GM18498 (cell line): ENCODE measurements around the gene SWT1.
A peak's percentile ranks its signal among the peaks of the same experiment; 100 is the strongest.
"Not testable (repeated sequence)": the region's sequence is repeated elsewhere in the genome, so short reads cannot be mapped to it uniquely, and the experiment has no call there.

Experiments used
- ATAC-seq: cut with Tn5 transposase; IDR thresholded peaks from one replicate; pipeline ENCODE4 v1.9.1; 2021; ENCODE audit warnings: mild to moderate bottlenecking, moderate library complexity; ENCODE audit not compliant: unreplicated experiment

The SWT1 gene

DNA sequence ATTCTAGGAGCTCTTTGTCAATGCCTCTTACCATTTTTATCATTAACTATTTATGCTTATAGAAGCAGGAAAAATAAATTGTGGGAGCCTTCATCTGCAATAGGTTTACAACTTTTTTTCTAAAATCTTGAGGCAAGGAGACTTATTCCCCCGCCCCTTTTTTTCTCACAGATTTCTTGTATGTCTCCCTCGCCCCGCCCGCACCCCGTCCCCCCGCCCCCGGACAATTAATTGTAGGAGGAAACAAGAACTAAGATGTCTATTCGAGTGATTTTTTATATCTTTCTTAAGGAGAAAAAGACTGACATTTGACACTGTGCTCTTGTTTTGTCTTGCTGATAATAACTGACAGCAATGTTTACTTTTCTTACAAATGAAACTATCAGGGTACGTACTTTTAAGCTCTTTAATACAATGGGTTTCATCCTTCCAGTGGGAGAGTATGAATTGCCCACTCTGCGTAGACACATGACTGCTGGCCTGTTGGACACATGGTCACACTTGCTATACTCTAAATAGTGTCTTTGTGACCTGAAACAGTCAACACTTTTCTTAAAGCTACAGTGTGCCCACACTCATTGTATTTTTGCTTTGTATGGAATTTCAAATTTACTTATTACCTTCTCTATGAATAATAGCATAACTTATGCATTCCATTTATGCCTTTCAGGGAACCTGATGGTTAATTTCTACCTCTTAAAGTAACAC is 161.6 kb downstream of the SWT1 start:
- no peak for ATAC-seq

DNA sequence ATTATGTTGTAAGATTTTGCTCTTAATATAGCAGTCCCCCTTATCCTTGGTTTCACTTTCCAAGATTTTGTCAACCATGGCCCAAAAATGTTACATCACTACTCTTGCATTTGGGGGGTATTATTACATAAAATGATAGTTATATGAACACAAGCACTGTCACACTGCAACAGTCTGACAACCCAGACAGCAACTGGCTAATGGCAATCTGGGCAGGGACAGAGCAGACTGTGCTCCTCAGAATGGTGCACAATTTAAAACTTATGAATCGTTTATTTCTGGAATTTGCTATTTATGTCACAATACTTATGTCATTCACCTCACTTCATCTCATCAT is 162.1 kb downstream of the SWT1 start:
- ATAC-seq: no peak

DNA sequence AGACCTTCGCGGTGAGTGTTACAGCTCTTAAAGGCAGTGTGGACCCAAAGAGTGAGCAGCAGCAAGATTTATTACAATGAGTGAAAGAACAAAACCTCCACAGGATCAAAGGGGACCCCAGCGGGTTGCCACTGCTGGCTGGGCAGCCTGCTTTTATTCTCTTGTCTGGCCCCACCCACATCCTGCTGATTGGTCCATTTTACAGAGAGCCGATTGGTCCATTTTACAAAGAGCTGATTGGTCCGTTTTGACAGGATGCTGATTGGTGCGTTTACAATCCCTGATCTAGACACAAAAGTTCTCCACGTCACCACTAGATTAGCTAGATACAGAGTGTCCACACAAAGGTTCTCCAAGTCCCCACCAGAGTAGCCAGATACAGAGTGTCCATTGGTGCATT is 164.1 kb downstream of the SWT1 start:
- not testable (repeated sequence) for ATAC-seq

DNA sequence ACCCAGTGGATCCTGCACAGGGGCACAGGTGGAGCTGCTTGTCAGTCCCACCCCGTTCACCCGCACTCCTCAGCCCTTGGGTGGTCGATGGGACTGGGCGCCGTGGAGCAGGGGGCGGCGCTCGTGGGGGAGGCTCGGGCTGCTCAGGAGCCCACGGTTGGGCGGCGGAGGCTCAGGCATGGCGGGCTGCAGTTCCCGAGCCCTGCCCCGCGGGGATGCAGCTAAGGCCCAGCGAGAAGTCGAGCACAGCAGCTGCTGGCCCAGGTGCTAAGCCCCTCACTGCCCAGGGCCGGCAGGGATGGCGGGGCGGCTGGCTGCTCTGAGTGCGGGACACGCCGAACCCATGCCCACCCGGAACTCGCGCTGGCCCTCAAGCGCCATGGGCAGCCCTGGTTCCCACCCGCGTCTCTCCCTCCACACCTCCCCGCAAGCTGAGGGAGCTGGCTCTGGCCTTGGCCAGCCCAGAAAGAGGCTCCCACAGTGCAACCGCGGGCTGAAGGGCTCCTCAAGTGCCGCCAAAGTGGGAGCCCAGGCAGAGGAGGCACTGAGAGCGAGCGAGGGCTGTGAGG is 164.8 kb downstream of the SWT1 start:
- not testable (repeated sequence) for ATAC-seq

DNA sequence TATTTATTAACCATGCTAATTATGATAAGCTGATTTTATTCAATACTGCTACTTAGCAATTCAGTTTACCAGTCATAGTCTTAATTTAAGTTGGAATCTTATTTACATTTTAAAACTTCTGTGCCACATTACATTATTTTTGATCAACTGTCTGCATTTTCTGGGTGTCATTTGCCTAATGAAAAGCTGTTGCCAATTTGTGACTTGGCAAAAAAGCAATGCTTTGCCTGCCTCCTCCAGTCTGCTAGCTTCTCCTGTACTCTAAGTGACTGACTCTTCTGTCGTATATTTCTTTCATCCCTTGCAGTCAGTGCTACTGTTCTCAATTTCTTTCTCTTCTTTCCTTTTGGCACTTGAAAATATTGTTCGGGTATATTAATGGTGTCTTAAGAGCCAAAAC is 165.7 kb downstream of the SWT1 start:
- no peak for ATAC-seq

DNA sequence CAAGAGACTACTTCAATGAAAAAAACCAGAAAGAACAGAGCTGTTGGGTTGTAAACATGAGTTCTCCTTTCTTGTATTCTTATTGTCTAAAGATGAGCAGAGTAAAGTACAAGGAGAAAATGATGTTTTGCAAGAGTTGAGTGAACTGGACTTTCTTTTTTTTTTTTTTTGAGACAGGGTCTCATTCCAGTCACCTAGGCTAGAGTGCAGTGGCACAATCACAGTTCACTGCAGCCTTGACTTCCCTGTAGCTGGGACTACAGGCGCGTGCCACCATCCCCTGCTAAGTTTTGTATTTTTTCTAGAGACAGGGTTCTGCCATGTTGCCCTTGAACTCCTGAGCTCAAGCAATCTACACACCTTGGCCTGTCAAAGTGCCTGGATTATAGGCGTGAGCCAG is 167.2 kb downstream of the SWT1 start:
- ATAC-seq: no peak

DNA sequence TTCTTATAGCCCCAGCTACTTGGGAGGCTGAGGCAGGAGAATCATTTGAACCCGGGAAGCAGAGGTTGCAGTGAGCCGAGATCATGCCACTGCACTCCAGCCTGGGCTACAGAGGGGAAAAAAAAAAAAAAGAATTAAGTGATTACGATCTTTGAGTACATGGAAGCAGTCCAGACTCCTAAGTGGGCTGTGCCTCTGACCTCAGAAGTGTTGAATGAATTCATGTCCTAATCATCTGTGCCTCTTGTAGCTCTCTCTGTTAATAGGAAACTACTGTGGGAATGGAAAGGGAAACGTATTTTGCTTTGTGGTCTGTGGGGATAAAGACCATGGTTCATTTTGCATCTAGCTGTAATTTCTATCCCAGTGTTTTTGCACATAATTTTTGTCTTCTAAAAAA is 168.4 kb downstream of the SWT1 start:
- no peak for ATAC-seq

DNA sequence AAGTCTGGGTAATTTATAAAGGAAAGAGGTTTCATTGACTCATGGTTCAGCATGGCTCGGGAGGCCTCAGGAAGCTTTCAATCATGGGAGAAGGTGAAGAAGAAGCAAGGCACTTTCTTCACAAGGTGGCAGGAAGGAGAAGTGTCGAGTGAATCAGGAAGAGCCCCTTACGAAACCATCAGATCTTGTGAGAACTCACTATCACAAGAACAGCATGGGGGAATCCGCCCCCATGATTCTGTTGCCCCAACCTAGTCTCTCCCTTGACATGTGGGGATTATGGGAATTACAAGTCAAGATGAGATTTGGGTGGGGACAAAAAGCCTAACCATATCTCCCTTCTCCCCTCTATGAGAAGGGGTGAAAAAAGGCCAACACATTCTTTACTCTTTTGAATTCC is 171.3 kb downstream of the SWT1 start:
- no peak for ATAC-seq

DNA sequence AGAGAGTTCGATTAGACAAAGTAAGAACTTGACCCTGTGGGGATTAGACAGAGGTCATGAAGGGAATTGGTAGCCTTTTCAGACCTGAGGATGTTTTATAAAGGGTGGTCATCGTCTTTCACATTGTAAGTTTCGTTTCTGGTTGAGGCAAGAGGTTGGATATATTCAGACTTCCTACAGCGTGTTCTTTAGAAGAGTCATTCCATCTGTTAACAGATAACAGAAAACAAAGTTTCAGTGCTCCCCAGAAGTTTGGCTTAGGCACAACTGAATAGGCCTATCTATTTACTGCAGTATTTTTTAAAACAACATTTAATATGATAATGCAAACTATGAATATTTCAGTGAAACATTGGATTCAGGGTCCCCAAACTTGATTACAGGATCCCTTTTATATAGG is 177.2 kb downstream of the SWT1 start:
- no peak for ATAC-seq

DNA sequence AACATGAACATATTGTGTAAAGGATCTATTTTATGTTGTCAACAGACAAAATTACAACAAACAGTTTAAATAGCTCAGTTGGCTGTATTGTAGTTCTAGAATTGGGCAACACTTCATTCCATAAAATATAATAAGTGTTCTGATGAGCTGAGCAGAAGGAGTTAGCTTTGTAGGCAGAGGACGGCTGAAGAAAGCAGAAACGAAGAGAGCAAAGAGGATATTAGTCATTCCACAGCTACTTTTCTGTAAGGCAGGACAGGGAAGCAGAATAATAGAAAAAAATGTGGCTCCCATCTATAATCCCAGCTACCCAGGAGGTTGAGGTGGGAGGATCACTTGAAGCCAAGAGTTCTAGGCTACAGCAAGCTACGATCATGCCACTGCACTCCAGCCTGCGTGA is 180.3 kb downstream of the SWT1 start:
- ATAC-seq: no peak

DNA sequence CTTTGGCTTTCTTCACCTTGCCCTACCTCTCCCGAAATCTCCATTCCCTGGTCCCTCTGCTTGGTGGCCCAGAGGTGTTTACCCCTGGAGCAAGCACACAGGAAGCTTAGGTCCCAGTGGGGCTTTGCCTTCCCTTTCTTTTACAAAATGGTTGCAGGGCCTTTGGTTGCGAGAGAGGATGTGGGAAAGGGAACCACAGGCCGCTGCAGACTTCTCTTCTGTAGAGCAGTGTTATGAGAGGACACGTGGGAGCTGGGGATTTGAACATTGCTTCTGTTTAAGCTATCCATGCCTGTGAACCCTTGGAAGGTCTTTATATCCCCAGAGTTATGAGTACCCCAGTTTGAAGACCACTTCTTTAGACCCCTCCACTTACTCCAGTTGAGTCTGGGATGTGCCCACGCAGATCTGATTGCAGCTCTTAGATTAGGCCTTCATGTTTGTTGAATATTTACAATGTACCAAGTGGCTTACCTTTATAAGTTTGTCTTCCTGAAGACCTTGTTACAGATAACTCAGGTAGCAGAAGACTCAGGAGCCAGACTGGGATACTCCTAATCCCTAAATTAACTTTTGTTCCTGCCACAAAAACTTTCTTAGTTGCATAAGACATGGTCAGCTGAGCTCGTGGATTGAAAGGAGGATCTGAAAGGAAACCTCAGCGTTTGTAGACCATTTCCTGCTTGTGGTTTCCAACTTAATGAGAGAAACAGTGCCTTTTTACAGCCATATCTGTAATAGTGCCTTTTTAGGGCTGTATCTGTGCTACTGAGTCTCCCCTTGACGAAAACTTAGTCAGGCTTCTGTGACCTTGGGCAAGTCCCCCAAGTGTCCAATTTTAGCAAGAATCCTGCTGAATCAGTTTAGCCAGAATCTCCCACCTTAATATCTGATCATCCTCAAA is 182.0 kb downstream of the SWT1 start:
- peak; percentile 96 for ATAC-seq

DNA sequence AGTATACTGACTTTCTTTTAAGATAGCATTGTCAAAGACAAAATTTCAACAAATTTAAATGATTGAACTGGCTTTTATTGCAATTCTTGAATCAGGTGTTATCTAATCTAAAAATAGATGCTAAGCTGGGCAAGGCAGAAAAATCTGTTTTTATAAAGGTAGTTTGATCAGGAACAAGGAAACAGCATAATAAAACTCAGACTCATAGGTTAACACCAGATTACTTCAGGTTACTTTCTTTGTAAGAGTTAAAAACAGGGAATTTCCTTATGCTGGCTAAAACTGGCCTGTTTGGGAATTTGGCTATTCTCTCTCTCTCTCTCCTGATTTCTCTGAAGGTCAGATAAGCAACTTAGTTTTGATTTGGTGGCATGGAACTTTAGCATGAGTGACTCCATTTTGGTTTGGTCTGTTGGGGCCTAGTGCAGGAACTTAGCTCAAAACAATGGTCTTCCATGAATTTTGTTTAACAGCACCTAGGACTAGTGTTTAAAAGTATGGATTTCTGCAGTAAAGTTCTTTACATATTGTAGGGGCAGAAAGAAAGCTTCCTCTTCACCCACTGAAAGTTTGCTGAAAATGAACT is 184.3 kb downstream of the SWT1 start:
- ATAC-seq: no peak
